Nephron (organoid): Measurements from ENCODE around the gene ARFIP1.
"Not testable (repeated sequence)": the region's sequence is repeated elsewhere in the genome, so short reads cannot be mapped to it uniquely, and the experiment has no call there.

Source experiments
- H3K27ac Mint-ChIP-seq, 3 experiments: 2 replicates each; pipeline ENCODE4 v1.8.0; 2020; ENCODE audit warnings: mixed read lengths in 3 of 3, mild to moderate bottlenecking in 2 of 3, moderate library complexity in 1 of 3
- H3K27me3 Mint-ChIP-seq: 2 replicates; pipeline ENCODE4 v1.8.0; 2021; ENCODE audit warnings: low read depth, mild to moderate bottlenecking, moderate library complexity, mixed read lengths
- H3K36me3 Mint-ChIP-seq: 2 replicates; pipeline ENCODE4 v1.8.0; 2020; ENCODE audit warnings: low read depth, mixed read lengths
- H3K4me1 Mint-ChIP-seq: 2 replicates; pipeline ENCODE4 v1.8.0; 2020; ENCODE audit warnings: mixed read lengths
- H3K4me3 Mint-ChIP-seq, 3 experiments: 2 replicates each; pipeline ENCODE4 v1.8.0; 2020; ENCODE audit warnings: mild to moderate bottlenecking in 3 of 3, mixed read lengths in 3 of 3, moderate library complexity in 2 of 3
- H3K9me3 Mint-ChIP-seq: 2 replicates; pipeline ENCODE4 v1.8.0; 2020; ENCODE audit warnings: mixed read lengths
- TF ChIP-seq, protein P1 (sequence below), 3 experiments: fragments of 200-600 bp; sonication (generic); IDR thresholded peaks; one replicate each; pipeline ENCODE4 v1.5.0; 2021; ENCODE audit warnings: antibody characterized with exemption in 3 of 3; ENCODE audit not compliant: unreplicated experiment in 3 of 3

Gene ARFIP1

DNA sequence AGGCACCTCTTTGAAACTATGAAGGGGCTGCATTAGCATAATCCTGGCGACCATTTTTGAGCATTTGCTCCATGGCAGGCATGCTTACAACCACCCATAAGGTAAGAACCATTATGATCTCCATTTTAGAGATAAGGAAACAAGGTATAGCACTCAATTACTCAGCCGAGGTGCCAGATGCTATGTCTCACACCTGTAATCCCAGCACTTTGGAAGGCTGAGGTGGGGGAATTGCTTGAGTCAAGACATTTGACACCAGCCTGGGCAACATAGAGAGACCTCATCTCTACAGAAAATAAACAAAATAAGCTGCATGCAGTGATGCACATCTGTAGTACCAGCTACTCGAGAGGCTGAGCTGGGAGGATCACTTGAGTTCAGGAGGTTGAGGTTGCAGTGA lies 43.8 kb upstream of the ARFIP1 start:
- Mint-ChIP-seq H3K36me3 (no peaks in the 10 kb centered on the region), H3K9me3 (no peaks in the 10 kb centered on the region), H3K27me3 (no peaks in the 10 kb centered on the region), H3K4me1 (no peaks in the 10 kb centered on the region), H3K4me3 (no peak overlapping the region), H3K27ac (no peak overlapping the region)
- TF ChIP-seq, protein P1, sequence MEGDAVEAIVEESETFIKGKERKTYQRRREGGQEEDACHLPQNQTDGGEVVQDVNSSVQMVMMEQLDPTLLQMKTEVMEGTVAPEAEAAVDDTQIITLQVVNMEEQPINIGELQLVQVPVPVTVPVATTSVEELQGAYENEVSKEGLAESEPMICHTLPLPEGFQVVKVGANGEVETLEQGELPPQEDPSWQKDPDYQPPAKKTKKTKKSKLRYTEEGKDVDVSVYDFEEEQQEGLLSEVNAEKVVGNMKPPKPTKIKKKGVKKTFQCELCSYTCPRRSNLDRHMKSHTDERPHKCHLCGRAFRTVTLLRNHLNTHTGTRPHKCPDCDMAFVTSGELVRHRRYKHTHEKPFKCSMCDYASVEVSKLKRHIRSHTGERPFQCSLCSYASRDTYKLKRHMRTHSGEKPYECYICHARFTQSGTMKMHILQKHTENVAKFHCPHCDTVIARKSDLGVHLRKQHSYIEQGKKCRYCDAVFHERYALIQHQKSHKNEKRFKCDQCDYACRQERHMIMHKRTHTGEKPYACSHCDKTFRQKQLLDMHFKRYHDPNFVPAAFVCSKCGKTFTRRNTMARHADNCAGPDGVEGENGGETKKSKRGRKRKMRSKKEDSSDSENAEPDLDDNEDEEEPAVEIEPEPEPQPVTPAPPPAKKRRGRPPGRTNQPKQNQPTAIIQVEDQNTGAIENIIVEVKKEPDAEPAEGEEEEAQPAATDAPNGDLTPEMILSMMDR (IDR thresholded peaks at IDR 0.05; ENCODE audit: unreplicated experiment in 3 of 3): no peak

DNA sequence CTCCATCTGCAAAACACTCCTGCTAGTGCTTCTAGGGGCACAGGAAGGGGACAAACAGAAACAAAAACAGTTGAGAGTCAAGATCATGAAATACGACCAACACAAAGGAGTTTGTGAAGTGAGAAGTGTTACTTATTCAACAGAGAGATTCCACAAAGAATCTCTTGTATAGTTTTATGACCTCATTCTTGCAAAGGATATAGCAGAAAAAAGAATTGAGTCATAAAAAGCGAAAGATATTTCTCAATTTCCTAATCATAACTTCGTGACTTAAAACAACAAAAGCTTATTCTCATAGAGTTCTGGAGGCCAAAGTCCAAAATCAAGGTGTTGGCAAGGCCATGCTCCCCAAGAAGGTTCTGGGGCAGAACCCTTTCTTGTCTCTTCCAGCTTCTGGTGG lies 40.9 kb upstream of the ARFIP1 start:
- TF ChIP-seq, protein P1 (IDR thresholded peaks at IDR 0.05; ENCODE audit: unreplicated experiment in 3 of 3): no peak
- H3K36me3 Mint-ChIP-seq: no peaks in the 10 kb centered on the region
- no peaks in the 10 kb centered on the region for H3K4me1 Mint-ChIP-seq
- H3K4me3 Mint-ChIP-seq: no peak overlapping the region
- H3K9me3 Mint-ChIP-seq: no peaks in the 10 kb centered on the region
- no peak overlapping the region for H3K27ac Mint-ChIP-seq
- H3K27me3 Mint-ChIP-seq: no peaks in the 10 kb centered on the region

DNA sequence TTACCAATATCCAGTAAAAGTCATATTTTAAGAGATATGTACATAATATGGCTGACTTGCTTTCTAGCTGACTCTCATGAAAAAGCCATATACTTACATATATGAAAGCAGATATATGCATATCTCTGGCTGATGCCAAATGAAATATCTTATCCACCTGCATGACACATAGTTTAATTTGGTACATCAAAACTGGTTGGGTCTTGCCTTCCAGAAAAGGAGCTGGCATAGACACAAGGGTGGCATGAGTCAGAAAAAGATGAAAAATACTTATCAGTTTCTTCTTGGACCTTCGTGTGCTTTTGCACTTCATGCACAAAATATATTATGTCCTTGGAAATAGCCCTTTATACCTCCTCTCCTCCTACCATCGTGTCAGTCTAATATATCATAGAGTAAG lies 32.3 kb upstream of the ARFIP1 start:
- TF ChIP-seq, protein P1 (IDR thresholded peaks at IDR 0.05; ENCODE audit: unreplicated experiment in 3 of 3): no peak

DNA sequence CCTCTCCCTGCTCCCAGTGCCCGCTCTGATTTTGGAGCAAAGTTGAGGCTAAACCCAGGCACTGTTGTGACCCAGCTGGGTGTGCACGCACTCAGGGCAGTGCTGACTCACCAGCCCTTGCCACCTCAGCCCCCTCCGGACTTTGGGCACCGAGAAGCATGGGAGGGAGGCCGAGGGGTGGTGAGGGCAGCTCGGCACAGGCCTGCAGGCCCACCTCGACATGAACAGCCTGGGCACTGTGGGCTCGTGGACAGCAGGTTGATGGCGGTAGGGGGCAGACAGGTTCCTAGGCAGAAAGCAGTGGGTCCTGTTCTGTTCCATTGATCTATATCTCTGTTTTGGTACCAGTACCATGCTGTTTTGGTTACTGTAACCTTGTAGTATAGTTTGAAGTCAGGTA lies 31.1 kb upstream of the ARFIP1 start:
- no peak overlapping the region for H3K4me3 Mint-ChIP-seq
- no peaks in the 10 kb centered on the region for H3K36me3 Mint-ChIP-seq
- TF ChIP-seq, protein P1 (IDR thresholded peaks at IDR 0.05; ENCODE audit: unreplicated experiment in 3 of 3): no peak
- H3K27ac Mint-ChIP-seq: no peak overlapping the region
- H3K27me3 Mint-ChIP-seq: no peaks in the 10 kb centered on the region
- H3K4me1 Mint-ChIP-seq: no peaks in the 10 kb centered on the region
- H3K9me3 Mint-ChIP-seq: no peaks in the 10 kb centered on the region

More for the DNA sequence above, 32.3 kb upstream of the ARFIP1 start:
- no peak overlapping the region for H3K27ac Mint-ChIP-seq
- no peaks in the 10 kb centered on the region for H3K36me3 Mint-ChIP-seq
- H3K4me1 Mint-ChIP-seq: no peaks in the 10 kb centered on the region
- no peaks in the 10 kb centered on the region for H3K9me3 Mint-ChIP-seq
- no peaks in the 10 kb centered on the region for H3K27me3 Mint-ChIP-seq
- no peak overlapping the region for H3K4me3 Mint-ChIP-seq

DNA sequence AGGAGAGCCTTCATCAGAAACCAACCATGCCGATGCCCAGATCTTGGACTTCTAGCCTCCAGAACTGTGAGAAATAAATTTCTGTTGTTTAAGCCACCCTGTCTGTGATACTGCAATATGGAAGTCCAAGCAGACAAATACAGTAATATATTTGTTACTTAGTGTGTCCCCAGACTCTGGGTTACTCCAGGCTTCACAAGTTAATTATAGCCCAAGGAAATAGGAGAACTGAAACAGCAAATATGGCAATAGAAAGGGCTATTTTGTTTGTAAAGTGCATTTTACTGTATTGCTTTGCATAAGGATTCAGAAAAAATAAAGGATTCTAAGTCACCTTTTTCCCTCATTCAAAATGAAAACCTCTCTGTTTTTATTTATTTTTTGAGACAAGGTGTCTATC lies 16.0 kb upstream of the ARFIP1 start:
- H3K4me1 Mint-ChIP-seq: no peaks in the 10 kb centered on the region

DNA sequence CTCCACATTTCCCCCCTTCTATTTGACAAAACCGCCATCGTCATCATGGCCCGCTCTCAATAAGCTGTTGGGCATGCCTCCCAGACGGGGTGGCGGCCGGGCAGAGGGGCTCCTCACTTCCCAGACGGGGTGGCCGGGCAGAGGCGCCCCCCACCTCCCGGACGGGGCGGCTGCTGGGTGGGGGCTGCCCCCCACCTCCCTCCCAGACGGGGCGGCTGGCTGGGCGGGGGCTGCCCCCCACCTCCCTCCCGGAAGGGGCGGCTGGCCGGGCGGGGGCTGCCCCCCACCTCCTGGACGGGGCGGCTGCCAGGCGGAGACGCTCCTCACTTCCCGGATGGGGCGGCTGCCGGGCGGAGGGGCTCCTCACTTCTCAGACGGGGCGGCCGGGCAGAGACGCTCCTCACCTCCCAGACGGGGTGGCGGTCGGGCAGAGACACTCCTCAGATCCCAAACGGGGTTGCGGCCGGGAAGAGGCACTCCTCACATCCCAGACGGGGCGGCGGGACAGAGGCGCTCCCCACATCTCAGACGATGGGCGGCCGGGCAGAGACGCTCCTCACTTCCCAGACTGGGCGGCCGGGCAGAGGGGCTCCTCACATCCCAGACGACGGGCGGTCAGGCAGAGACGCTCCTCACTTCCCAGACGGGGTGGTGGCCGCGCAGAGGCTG lies 14.6 kb upstream of the ARFIP1 start:
- H3K4me3 Mint-ChIP-seq, H3K36me3 Mint-ChIP-seq, H3K27ac Mint-ChIP-seq, H3K9me3 Mint-ChIP-seq, H3K27me3 Mint-ChIP-seq, H3K4me1 Mint-ChIP-seq: not testable (repeated sequence)

More for the DNA sequence above, 16.0 kb upstream of the ARFIP1 start:
- Mint-ChIP-seq H3K36me3 (no peaks in the 10 kb centered on the region), H3K27me3 (peaks cover 5% of the 10 kb centered on the region), H3K4me3 (no peak overlapping the region), H3K9me3 (no peaks in the 10 kb centered on the region), H3K27ac (no peak overlapping the region)
- TF ChIP-seq, protein P1 (IDR thresholded peaks at IDR 0.05; ENCODE audit: unreplicated experiment in 3 of 3): no peak
